ENCODE measurements around the gene SH3GLB1. TPM values are rescaled to one million over a fixed set of nuclear protein-coding genes. Genes with fewer than 3 reads are reported as not detected.
"Not testable (repeated sequence)": the region's sequence is repeated elsewhere in the genome, so short reads cannot be mapped to it uniquely, and the experiment has no call there.

Gene SH3GLB1
- total RNA-seq (2021; ENCODE audit: unreplicated experiment) (42.4 TPM), Bru-seq, nascent RNA (percentile 87 among the genes with signal in this experiment), BruChase-seq, experiment 1, labeled RNA remaining after a 6-hour chase (percentile 93 among the genes with signal in this experiment), BruChase-seq, experiment 2, labeled RNA remaining after a 2-hour chase (percentile 86 among the genes with signal in this experiment)
- 18.0 and 21.0 TPM in 2 replicates for polyA plus RNA-seq (2012)
- long read RNA-seq, full-length matches to known transcripts: 51 of 70 reads
- long read RNA-seq, partial matches to known transcripts: 8 of 70 reads
- long read RNA-seq, other reads (novel, unspliced or antisense): 11 of 70 reads

DNA sequence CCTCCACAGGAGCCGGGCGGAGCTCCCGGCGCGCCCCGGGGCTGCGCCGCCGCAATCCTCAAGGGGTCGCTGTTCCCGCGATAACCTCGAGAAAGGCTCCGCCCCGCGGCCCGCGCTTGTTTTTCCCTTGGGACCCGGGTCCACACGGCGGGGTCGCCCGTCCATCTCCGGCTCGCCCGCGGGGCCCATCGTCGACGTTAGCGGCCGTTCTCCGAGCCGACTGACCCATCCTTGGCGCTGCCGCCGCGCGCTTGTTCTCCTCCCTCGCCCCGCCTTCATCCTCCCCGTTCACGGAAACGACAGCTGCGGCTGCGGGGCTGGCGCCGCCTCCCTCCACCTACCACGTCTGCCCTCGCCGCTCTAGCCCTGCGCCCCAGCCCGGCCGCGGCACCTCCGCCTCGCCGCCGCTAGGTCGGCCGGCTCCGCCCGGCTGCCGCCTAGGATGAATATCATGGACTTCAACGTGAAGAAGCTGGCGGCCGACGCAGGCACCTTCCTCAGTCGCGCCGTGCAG is at the start of gene SH3GLB1:
Gene SH3GLB1 (plus strand): TSS at position 119 of the 514 bp plus-strand sequence. CDS start 324 bp downstream, at position 443.
- peaks cover 0 to 14% of the 10 kb centered on the region in 2 experiments; a peak in 2 of 4 replicates for H3K4me1 ChIP-seq (ENCODE audit: control insufficient read depth in 1 of 2, insufficient read depth in 2 of 2, low read length in 2 of 2)
- peak; percentile 95 for ATAC-seq
- CTCF ChIA-PET: interaction anchor here (0.6 to 3.2 kb wide), 27 partner anchors 9 to 380 kb away, joined by 3 to 45 read pairs (median 4); partner anchors contain the start of gene ODF2L
- no peaks in the 10 kb centered on the region for H3K27me3 ChIP-seq (ENCODE audit: insufficient read depth, low read length)
- H3K36me3 ChIP-seq (ENCODE audit: control insufficient read depth in 1 of 2, insufficient read depth in 2 of 2, low read length in 2 of 2): no peaks in the 10 kb centered on the region
- H4K20me1 ChIP-seq (ENCODE audit: insufficient read depth): no peaks in the 10 kb centered on the region
- POLR2A ChIA-PET: interaction anchor here (0.9 to 1.6 kb wide), 4 partner anchors 9 to 209 kb away, joined by 3 to 5 read pairs (median 4); partner anchors contain the start of gene SELENOF
- DNase-seq (ENCODE audit: low read depth, low spot score): peak; percentile 74
- peak within 1 kb of the TSS; percentile 77 for H3K9ac ChIP-seq (ENCODE audit: low read length)
- TF ChIP-seq CBX3 (IDR thresholded peaks at IDR 0.05; ENCODE audit: low read depth) (peak; percentile 67; the same call in 1 of the 2 replicates), REST (IDR thresholded peaks at IDR 0.05; ENCODE audit: low read depth) (no peak), RAD21 (IDR thresholded peaks at IDR 0.05; ENCODE audit: low read depth) (peak; percentile 53), POLR2A (IDR thresholded peaks at IDR 0.05; ENCODE audit: borderline replicate concordance, extremely low read depth, insufficient read depth, insufficient read length) (peak; percentile 48), POLR2AphosphoS5 (IDR thresholded peaks at IDR 0.05; ENCODE audit: low read depth, low read length) (peak; percentile 75), ZFX (IDR thresholded peaks at IDR 0.05) (no peak), MAX (IDR thresholded peaks at IDR 0.05) (peak; percentile 57)
- TF ChIP-seq, protein P1, sequence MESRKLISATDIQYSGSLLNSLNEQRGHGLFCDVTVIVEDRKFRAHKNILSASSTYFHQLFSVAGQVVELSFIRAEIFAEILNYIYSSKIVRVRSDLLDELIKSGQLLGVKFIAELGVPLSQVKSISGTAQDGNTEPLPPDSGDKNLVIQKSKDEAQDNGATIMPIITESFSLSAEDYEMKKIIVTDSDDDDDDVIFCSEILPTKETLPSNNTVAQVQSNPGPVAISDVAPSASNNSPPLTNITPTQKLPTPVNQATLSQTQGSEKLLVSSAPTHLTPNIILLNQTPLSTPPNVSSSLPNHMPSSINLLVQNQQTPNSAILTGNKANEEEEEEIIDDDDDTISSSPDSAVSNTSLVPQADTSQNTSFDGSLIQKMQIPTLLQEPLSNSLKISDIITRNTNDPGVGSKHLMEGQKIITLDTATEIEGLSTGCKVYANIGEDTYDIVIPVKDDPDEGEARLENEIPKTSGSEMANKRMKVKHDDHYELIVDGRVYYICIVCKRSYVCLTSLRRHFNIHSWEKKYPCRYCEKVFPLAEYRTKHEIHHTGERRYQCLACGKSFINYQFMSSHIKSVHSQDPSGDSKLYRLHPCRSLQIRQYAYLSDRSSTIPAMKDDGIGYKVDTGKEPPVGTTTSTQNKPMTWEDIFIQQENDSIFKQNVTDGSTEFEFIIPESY (IDR thresholded peaks at IDR 0.05; ENCODE audit: extremely low read depth, insufficient replicate concordance, low read length): peak; percentile 76
- TF ChIP-seq, protein P2, sequence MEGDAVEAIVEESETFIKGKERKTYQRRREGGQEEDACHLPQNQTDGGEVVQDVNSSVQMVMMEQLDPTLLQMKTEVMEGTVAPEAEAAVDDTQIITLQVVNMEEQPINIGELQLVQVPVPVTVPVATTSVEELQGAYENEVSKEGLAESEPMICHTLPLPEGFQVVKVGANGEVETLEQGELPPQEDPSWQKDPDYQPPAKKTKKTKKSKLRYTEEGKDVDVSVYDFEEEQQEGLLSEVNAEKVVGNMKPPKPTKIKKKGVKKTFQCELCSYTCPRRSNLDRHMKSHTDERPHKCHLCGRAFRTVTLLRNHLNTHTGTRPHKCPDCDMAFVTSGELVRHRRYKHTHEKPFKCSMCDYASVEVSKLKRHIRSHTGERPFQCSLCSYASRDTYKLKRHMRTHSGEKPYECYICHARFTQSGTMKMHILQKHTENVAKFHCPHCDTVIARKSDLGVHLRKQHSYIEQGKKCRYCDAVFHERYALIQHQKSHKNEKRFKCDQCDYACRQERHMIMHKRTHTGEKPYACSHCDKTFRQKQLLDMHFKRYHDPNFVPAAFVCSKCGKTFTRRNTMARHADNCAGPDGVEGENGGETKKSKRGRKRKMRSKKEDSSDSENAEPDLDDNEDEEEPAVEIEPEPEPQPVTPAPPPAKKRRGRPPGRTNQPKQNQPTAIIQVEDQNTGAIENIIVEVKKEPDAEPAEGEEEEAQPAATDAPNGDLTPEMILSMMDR (IDR thresholded peaks at IDR 0.05 in 2 of 3, conservative IDR thresholded peaks at IDR 0.05 in 1 of 3; ENCODE audit: borderline replicate concordance in 1 of 3, insufficient read depth in 1 of 3, low read depth in 2 of 3, low read length in 2 of 3): peak; percentile 61 to 86 (median 75)
- peak within 1 kb of the TSS; percentile 94 for H3K27ac ChIP-seq (ENCODE audit: low read depth, low read length)
- RAD21 ChIA-PET (ENCODE audit: low non-redundant PET in 1 of 2, low total read pairs in 2 of 2, uncharacterized antibody in 2 of 2, unreplicated experiment in 2 of 2): interaction anchor here in 1 of 2 experiments (1.1 kb wide), 1 partner anchor 189 kb away, joined by 3 read pairs; no protein-coding TSS in a partner anchor
- BruUV-seq (replicated peaks): no TSS peak
- H3K9me2 ChIP-seq (ENCODE audit: insufficient read depth): no peaks in the 10 kb centered on the region
- peak within 1 kb of the TSS; percentile 64 to 85 for H3K4me3 ChIP-seq (replicated peaks in 1 of 2; ENCODE audit: low read depth in 1 of 2, low read length in 2 of 2)
- H3K9me3 ChIP-seq (ENCODE audit: control insufficient read depth in 1 of 2, insufficient read depth in 1 of 2, low read depth in 1 of 2, low read length in 2 of 2): no peaks in the 10 kb centered on the region
- peak within 1 kb of the TSS; percentile 86 for H2AFZ ChIP-seq (ENCODE audit: low read depth, low read length, poor library complexity, severe bottlenecking)
- peaks cover 45% of the 10 kb centered on the region for H3K79me2 ChIP-seq (ENCODE audit: insufficient read depth, low read length)
- intact Hi-C loops (cut with micrococcal nuclease): no loop called here
- peak within 1 kb of the TSS; percentile 84 for H3K4me2 ChIP-seq (ENCODE audit: low read length)

DNA sequence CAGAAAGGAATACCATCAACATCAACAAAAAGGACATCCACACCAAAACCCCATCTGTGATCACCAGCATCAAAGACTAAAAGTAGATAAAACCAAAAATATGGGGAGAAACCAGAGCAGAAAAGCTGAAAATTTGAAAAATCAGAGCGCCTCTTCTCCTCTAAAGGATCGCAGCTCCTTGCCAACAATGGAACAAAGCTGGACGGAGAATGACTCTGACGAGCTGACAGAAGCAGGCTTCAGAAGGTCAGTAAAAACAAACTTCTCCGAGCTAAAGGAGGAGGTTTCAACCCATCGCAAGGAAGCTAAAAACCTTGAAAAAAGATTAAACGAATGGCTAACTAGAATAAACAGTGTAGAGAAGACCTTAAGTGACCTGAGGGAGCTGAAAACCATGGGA is 46.0 kb upstream of the SH3GLB1 start:
- BruUV-seq (replicated peaks); RAD21 ChIA-PET (ENCODE audit: low non-redundant PET in 1 of 2, low total read pairs in 2 of 2, uncharacterized antibody in 2 of 2, unreplicated experiment in 2 of 2); CTCF ChIA-PET: not testable (repeated sequence)

More for the DNA sequence above, 46.0 kb upstream of the SH3GLB1 start:
- H3K9me2 ChIP-seq (ENCODE audit: insufficient read depth); intact Hi-C loops (cut with micrococcal nuclease); H3K4me2 ChIP-seq (ENCODE audit: low read length); DNase-seq (ENCODE audit: low read depth, low spot score); H4K20me1 ChIP-seq (ENCODE audit: insufficient read depth); POLR2A ChIA-PET; H3K27me3 ChIP-seq (ENCODE audit: insufficient read depth, low read length); H3K4me1 ChIP-seq (ENCODE audit: control insufficient read depth in 1 of 2, insufficient read depth in 2 of 2, low read length in 2 of 2); H2AFZ ChIP-seq (ENCODE audit: low read depth, low read length, poor library complexity, severe bottlenecking); H3K79me2 ChIP-seq (ENCODE audit: insufficient read depth, low read length); H3K27ac ChIP-seq (ENCODE audit: low read depth, low read length); H3K9ac ChIP-seq (ENCODE audit: low read length); H3K9me3 ChIP-seq (ENCODE audit: control insufficient read depth in 1 of 2, insufficient read depth in 1 of 2, low read depth in 1 of 2, low read length in 2 of 2); ATAC-seq; H3K4me3 ChIP-seq (replicated peaks in 1 of 2; ENCODE audit: low read depth in 1 of 2, low read length in 2 of 2); H3K36me3 ChIP-seq (ENCODE audit: control insufficient read depth in 1 of 2, insufficient read depth in 2 of 2, low read length in 2 of 2): not testable (repeated sequence)
